Measurements from ENCODE around the gene SERINC3. TPM values are rescaled to one million over a fixed set of nuclear protein-coding genes. Genes with fewer than 3 reads are reported as not detected.

SERINC3 gene
- total RNA-seq, 3 donors from 2014 or later: 91.1 to 254 (median 100) TPM

- no peaks in the 10 kb centered on the region for H3K36me3 ChIP-seq
- intact Hi-C loops (cut with DNase I; ENCODE audit: low total_unique reads): no loop called here
- no peaks in the 10 kb centered on the region for H3K27me3 ChIP-seq
- no peak for DNase-seq (ENCODE audit: low spot score in 2 of 2)
- no peak overlapping the region for H3K4me3 ChIP-seq
- H3K9me3 ChIP-seq: no peaks in the 10 kb centered on the region
- peak overlapping the region; percentile 52 to 83 for H3K27ac ChIP-seq
- TF ChIP-seq POLR2AphosphoS5 (IDR thresholded peaks at IDR 0.05) (no peak), CTCF (IDR thresholded peaks at IDR 0.05) (no peak), POLR2A (IDR thresholded peaks at IDR 0.05) (no peak)
- no peaks in the 10 kb centered on the region for H3K4me1 ChIP-seq
Measured at GRCh38 chr20:44552568-44552949, 30.7 kb upstream of the SERINC3 start.

- Histone ChIP-seq H3K27me3 (no peaks in the 10 kb centered on the region), H3K4me1 (no peaks in the 10 kb centered on the region), H3K36me3 (no peaks in the 10 kb centered on the region), H3K4me3 (no peak overlapping the region), H3K9me3 (no peaks in the 10 kb centered on the region), H3K27ac (peak overlapping the region; percentile 52 to 83)
- DNase-seq (ENCODE audit: low spot score in 2 of 2): no peak
- no peak for TF ChIP-seq POLR2AphosphoS5 (IDR thresholded peaks at IDR 0.05)
- TF ChIP-seq POLR2A (IDR thresholded peaks at IDR 0.05): no peak
- no peak for TF ChIP-seq CTCF (IDR thresholded peaks at IDR 0.05)
- intact Hi-C loops (cut with DNase I; ENCODE audit: low total_unique reads): no loop called here
Measured at GRCh38 chr20:44552050-44552449, 30.2 kb upstream of the SERINC3 start.

GRCh38 chr20:44549123-44549522, 27.3 kb upstream of the SERINC3 start:
- intact Hi-C loops (cut with DNase I; ENCODE audit: low total_unique reads): no loop called here
- Histone ChIP-seq H3K4me1 (no peaks in the 10 kb centered on the region), H3K4me3 (no peak overlapping the region)

GRCh38 chr20:44547419-44547818, 25.5 kb upstream of the SERINC3 start:
- intact Hi-C loops (cut with DNase I; ENCODE audit: low total_unique reads): no loop called here
- DNase-seq (ENCODE audit: low spot score in 2 of 2): no peak
- Histone ChIP-seq H3K4me3 (no peak overlapping the region), H3K27me3 (no peaks in the 10 kb centered on the region), H3K27ac (no peak overlapping the region), H3K4me1 (no peaks in the 10 kb centered on the region), H3K9me3 (no peaks in the 10 kb centered on the region), H3K36me3 (no peaks in the 10 kb centered on the region)
- TF ChIP-seq POLR2AphosphoS5 (IDR thresholded peaks at IDR 0.05) (no peak), POLR2A (IDR thresholded peaks at IDR 0.05) (no peak), CTCF (IDR thresholded peaks at IDR 0.05) (no peak)

More at GRCh38 chr20:44549123-44549522, 27.3 kb upstream of the SERINC3 start:
- Histone ChIP-seq H3K27me3 (no peaks in the 10 kb centered on the region), H3K27ac (peak overlapping the region in 1 of 2 donors; percentile 65), H3K36me3 (no peaks in the 10 kb centered on the region), H3K9me3 (no peaks in the 10 kb centered on the region)
- DNase-seq (ENCODE audit: low spot score in 2 of 2): no peak
- TF ChIP-seq CTCF (IDR thresholded peaks at IDR 0.05) (no peak), POLR2A (IDR thresholded peaks at IDR 0.05) (no peak), POLR2AphosphoS5 (IDR thresholded peaks at IDR 0.05) (no peak)

- Histone ChIP-seq H3K27me3 (no peaks in the 10 kb centered on the region), H3K4me1 (no peaks in the 10 kb centered on the region), H3K4me3 (no peak overlapping the region), H3K27ac (no peak overlapping the region), H3K36me3 (no peaks in the 10 kb centered on the region), H3K9me3 (no peaks in the 10 kb centered on the region)
- no peak for TF ChIP-seq POLR2A (IDR thresholded peaks at IDR 0.05)
- TF ChIP-seq POLR2AphosphoS5 (IDR thresholded peaks at IDR 0.05): no peak
- no peak for TF ChIP-seq CTCF (IDR thresholded peaks at IDR 0.05)
- intact Hi-C loops (cut with DNase I; ENCODE audit: low total_unique reads): no loop called here
- no peak for DNase-seq (ENCODE audit: low spot score in 2 of 2)
Measured at GRCh38 chr20:44544263-44544662, 22.4 kb upstream of the SERINC3 start.

All from breast epithelium (tissue), 4 donors.